Brain microvascular endothelial cell (primary cell): ENCODE results near the gene KRTCAP2.

Experiments used
- DNase-seq: peaks from one replicate; pipeline ENCODE4 v3.0.0-alpha.2; 2020
- H3K27ac ChIP-seq: fragments of 250-450 bp; sonication (Bioruptor Pico); 2 replicates; pipeline ENCODE4 v1.5.1; 2020; ENCODE audit warnings: mild to moderate bottlenecking, moderate library complexity
- H3K27me3 ChIP-seq: fragments of 250-450 bp; sonication (Bioruptor Pico); replicated peaks from 2 replicates; pipeline ENCODE4 v1.5.1; 2020; ENCODE audit warnings: mild to moderate bottlenecking
- H3K36me3 ChIP-seq: fragments of 250-450 bp; sonication (Bioruptor Pico); replicated peaks from 2 replicates; pipeline ENCODE4 v1.5.1; 2020; ENCODE audit warnings: mild to moderate bottlenecking
- H3K4me3 ChIP-seq: 2 replicates; pipeline ENCODE4 v1.5.1; 2011; ENCODE audit warnings: low read depth, mild to moderate bottlenecking, control low read depth, low read length, moderate library complexity
- in situ Hi-C: cut with HindIII; loops from 2 replicates; pipeline ENCODE4 v1.10.0; 2017; ENCODE audit warnings: low sequenced_read_pairs, low pct_ligation_motif_present
- TF ChIP-seq, protein P1 (sequence below): IDR thresholded peaks from 2 replicates; pipeline ENCODE4 v1.5.1; 2011; ENCODE audit warnings: low read depth, mild to moderate bottlenecking, moderate library complexity, low read length, control low read depth, inconsistent platforms; ENCODE audit errors: missing control alignments

KRTCAP2 gene

DNA sequence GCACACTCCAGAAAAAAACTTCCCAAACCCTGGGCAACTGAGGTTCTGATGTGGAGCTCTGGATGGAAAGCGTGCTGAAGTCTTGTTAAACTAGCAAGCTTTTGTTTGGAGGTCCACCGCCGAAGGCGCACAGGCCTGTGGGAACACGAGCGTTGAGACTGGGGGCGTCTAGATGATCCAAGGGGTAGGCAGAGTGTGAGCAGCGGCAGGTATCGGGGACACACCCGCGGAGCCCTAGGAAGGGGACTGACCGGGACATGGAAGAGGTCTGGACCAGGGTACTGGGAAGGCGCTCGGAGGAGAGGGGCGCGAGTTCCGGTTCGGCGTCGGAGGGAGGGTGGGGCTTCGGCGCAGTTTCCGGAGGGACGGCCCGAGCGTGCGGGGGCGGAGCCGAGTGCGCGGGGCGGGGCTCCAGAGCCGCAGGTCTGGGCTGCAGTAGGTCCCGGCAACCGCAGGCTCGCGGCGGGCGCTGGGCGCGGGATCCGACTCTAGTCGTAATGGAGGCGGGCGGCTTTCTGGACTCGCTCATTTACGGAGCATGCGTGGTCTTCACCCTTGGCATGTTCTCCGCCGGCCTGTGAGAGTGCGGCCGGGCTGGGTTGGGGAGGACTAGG lies 37.6 kb downstream of the KRTCAP2 start, which contains the start of gene SLC50A1:
TSS of gene SLC50A1 (plus strand) at position 438 of the 614 bp plus-strand sequence. CDS start at position 498, 60 bp downstream.
- Histone ChIP-seq H3K4me3 (peak within 1 kb of the TSS; percentile 83), H3K36me3 (peaks cover 6% of the 10 kb centered on the region), H3K27ac (peak within 1 kb of the TSS; percentile 98), H3K27me3 (no peaks in the 10 kb centered on the region)
- peak; percentile 96 for DNase-seq
- TF ChIP-seq, protein P1, sequence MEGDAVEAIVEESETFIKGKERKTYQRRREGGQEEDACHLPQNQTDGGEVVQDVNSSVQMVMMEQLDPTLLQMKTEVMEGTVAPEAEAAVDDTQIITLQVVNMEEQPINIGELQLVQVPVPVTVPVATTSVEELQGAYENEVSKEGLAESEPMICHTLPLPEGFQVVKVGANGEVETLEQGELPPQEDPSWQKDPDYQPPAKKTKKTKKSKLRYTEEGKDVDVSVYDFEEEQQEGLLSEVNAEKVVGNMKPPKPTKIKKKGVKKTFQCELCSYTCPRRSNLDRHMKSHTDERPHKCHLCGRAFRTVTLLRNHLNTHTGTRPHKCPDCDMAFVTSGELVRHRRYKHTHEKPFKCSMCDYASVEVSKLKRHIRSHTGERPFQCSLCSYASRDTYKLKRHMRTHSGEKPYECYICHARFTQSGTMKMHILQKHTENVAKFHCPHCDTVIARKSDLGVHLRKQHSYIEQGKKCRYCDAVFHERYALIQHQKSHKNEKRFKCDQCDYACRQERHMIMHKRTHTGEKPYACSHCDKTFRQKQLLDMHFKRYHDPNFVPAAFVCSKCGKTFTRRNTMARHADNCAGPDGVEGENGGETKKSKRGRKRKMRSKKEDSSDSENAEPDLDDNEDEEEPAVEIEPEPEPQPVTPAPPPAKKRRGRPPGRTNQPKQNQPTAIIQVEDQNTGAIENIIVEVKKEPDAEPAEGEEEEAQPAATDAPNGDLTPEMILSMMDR: peak; percentile 3
- in situ Hi-C loops: no loop called here

DNA sequence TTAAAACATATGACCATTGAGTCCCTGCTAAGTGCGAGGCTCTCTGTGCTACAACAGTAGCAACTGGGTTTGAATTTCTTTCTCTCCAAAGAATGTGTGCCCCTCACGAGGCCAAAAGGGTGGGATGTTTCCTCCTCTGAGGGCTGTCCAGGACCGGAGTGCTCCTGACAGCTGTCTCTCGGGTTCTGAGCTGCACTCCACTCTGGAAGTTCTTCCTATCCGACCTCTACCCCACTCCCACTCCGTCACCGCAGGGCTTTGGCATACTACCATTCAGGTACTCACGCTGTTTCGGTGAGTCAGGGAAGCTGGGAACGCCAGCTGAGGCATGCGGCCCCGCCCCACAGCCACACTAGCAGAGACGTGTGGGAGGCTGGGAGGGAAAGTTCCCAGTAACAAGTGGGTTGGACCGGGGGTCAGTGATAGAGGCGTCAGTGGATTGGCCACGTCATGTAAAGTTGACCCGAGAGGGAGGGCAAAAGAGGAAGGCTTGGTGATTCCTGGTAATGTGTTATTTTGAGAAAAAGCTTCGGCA lies 38.2 kb downstream of the KRTCAP2 start:
- in situ Hi-C loops: no loop called here
- DNase-seq: peak; percentile 96
- H3K36me3 ChIP-seq: peaks cover 6% of the 10 kb centered on the region

DNA sequence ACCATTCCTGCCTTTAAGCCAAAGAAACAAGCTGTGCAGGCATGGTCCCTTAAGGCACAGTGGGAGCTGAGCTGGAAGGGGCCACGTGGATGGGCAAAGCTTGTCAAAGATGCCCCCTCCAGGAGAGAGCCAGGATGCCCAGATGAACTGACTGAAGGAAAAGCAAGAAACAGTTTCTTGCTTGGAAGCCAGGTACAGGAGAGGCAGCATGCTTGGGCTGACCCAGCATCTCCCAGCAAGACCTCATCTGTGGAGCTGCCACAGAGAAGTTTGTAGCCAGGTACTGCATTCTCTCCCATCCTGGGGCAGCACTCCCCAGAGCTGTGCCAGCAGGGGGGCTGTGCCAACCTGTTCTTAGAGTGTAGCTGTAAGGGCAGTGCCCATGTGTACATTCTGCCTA lies 38.8 kb downstream of the KRTCAP2 start:
- TF ChIP-seq, protein P1: no peak
- Histone ChIP-seq H3K27ac (peak overlapping the region; percentile 98), H3K4me3 (peak overlapping the region; percentile 83), H3K27me3 (no peaks in the 10 kb centered on the region), H3K36me3 (peaks cover 6% of the 10 kb centered on the region)
- in situ Hi-C loops: no loop called here
- DNase-seq: no peak

More for the DNA sequence above, 38.2 kb downstream of the KRTCAP2 start:
- Histone ChIP-seq H3K4me3 (peak overlapping the region; percentile 83), H3K27me3 (no peaks in the 10 kb centered on the region), H3K27ac (peak overlapping the region; percentile 98)
- TF ChIP-seq, protein P1: no peak

DNA sequence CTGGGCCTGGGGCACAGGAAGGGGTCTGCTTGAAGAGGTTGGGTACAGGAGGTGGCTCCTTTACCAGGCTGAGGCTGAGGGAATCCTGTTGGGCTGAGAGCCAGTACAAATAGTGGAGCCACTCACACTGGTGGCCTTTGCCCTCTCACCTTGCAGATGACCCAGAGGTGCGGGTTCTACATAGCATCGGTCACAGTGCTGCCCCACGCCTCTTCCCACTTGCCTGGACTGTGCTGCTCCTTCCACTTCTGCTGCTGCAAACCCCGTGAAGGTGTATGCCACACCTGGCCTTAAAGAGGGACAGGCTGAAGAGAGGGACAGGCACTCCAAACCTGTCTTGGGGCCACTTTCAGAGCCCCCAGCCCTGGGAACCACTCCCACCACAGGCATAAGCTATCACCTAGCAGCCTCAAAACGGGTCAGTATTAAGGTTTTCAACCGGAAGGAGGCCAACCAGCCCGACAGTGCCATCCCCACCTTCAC lies 39.3 kb downstream of the KRTCAP2 start:
- H3K27ac ChIP-seq: no peak overlapping the region
- peaks cover 3% of the 10 kb centered on the region for H3K27me3 ChIP-seq
- no peak overlapping the region for H3K4me3 ChIP-seq
- in situ Hi-C loops: no loop called here
- TF ChIP-seq, protein P1: no peak
- no peak for DNase-seq
- H3K36me3 ChIP-seq: peaks cover 6% of the 10 kb centered on the region

DNA sequence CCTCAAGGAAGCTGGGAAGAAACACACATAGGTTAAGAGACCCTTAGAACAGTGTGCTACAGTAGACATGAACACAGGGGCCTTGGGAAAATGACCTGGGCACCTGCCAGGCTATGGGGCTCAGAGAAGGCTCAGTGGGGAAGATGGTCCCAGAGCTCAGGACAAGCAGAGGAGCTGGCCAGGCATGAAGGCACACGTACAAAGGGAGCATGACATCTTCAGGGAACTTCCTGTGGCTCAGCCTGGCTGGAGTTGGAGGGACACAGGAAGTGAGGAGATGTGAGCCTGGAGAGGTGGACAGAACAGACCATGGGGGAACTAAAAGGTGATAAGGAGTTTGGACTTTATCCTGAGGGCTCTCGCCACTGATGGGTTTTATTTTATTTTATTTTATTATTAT lies 41.2 kb downstream of the KRTCAP2 start:
- H3K4me3 ChIP-seq: no peak overlapping the region
- peaks cover 18% of the 10 kb centered on the region for H3K27me3 ChIP-seq
- no peak overlapping the region for H3K27ac ChIP-seq
- H3K36me3 ChIP-seq: no peaks in the 10 kb centered on the region
- TF ChIP-seq, protein P1: no peak
- DNase-seq: no peak
- in situ Hi-C loops: no loop called here
